Activated CD8-positive, alpha-beta memory T cell treated with anti-CD3 and anti-CD28 coated beads for 4 hours (primary cell): Measurements from ENCODE around the gene HOXA11.

Experiments used
- DNase-seq, 2 donors: peaks; one replicate each; pipeline ENCODE4 v3.0.0-alpha.2; 2020; ENCODE audit warnings: low read depth in 2 of 2

The HOXA11 gene

GRCh38 chr7:27158436-27159265 lies 26.4 kb downstream of the HOXA11 start:
- DNase-seq = no peak

GRCh38 chr7:27157702-27158431 lies 27.2 kb downstream of the HOXA11 start:
- DNase-seq = no peak

DNA sequence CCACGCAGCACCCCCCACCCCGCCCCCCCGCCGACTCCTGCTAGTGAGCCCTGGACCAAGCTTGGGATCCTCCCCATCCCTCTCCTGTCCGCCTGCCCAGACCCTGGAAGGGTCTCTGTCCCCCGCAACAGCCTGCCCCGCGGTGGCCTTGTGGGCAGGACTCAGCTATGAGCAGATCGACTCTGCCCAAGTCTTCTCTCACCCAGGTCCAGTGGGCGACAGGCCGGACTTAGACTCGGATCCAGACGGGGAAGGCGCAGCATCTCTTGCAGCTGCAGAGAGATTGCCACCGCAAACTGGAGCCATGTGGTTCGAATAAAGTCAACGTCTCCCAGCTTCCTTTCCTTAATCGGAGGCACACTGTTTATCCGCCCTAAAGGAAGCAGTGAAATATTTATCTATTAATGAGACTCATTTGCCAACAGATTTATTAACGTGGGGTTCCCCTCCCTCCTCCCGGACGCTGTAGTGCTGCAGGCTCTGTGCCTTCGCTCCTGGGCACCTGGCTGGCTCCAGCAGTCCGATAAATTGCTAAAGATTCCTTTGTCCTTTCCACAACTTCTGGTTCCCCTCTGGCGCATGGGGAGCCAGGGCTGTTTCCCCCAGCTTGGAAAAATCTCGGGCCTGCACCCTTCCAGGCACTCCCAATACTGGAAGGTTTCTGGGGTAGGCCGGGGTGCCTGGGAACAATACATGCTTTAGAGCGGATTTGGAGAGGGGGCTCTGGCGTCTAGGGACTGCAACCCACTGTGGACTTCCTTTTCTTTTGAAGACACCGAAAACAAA lies 27.9 kb downstream of the HOXA11 start:
- no peak for DNase-seq

DNA sequence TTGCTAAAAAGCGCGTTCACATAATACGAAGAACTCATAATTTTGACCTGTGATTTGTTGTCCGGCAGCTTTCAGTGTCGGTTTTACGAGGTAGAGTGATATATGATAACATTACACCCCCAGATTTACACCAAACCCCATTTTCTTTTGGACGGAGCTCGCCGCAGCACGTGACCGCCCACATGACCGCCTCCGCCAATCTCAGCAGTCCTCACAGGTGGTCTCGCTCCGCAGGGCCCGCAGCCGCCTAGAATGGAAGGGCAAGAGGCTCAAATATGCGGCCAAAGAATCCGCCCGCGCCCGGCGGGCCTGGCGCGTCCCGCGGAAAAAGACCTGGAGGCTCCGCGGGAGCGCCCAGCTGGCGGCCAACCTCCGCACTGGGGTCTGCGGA lies 28.5 kb downstream of the HOXA11 start, which contains the start of gene HOXA7:
TSS of gene HOXA7 (minus strand) at position 168 of the 391 bp plus-strand sequence. CDS start at position 38, 130 bp downstream.
- no peak for DNase-seq

DNA sequence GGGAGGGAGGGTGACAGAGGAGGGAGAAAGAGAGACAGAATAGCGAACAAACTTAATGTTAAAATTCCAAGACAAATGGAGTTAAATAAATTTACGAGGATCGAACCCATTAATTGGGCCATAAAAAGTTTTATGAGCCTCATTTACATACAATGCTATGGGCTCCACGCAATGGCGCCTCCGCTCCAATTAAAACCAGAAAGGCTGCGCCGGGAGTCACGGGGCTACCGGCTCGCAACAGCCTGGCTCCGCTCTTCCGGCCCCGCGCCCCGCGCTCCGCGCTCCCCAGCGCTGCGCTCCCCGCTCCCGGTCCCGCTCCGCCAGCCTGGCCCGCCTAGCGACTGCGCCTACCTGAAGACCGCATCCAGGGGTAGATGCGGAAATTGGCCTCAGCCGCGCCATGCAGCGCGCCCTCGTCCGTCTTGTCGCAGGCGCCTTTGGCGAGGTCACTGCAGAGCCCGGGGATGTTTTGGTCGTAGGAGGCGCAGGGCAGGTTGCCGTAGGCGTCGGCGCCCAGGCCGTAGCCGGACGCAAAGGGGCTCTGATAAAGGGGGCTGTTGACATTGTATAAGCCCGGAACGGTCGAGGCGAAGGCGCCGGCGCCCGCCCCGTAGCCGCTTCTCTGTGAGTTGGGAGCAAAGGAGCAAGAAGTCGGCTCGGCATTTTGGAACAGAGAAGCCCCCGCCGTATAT lies 29.1 kb downstream of the HOXA11 start:
- DNase-seq = no peak

DNA sequence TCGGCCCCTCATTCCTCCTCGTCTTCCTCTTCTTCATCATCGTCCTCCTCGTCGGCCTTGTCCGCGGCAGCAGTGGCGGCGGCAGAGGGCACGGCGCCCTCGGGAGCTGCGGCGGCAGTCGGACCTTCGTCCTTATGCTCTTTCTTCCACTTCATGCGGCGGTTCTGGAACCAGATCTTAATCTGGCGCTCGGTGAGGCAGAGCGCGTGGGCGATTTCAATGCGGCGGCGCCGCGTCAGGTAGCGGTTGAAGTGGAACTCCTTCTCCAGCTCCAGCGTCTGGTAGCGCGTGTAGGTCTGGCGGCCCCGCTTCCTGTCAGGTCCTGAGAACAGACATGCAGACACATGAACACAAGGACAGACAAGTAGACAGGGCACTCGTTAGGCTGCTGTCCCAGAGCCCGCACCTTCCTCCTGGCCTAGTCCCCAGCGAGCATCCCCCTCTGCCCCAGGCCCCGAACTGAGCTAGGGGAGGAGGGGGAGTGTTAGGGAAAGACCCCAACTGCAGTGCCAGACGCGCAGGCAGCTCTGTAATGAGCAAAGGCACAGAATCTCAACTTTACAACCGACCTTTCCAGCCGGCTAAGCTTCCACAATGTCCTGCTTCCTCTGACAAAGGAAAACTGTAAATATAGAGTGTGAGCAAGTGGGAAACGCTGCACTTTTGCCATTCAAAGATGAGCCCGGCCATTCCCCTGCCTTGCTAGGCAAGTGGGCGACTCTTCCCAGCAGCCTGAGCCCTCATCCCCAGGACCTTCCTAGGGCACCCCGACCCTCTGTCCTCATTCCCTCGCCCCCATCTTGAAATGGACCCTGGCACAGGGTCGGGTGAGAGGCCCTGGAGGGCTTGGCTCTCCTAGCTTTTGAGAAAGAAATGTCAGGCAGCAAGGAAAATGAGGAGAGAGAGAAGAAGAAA lies 29.9 kb downstream of the HOXA11 start:
- DNase-seq = no peak

DNA sequence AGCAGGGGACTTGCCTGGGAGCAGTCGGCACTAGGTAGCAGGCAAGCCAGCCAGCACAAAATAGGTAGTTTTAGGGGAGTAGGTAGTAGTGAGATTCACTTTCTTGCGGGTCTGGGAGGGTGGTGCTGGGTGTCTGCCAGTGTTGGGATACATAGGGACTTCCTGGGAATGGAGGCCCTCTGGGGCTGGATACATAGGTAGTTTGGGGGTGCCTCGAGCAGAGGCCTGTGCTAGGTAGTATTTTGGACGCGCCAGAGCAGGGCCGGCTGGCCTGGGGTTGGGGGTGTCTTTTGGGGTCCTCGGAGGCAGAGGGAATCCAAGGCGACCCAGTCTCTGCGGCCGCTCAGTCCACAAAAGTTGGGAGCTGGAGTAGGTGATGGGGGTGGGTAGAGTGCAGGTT lies 30.7 kb downstream of the HOXA11 start:
- no peak for DNase-seq

GRCh38 chr7:27153526-27153925 lies 31.5 kb downstream of the HOXA11 start:
- DNase-seq = no peak

GRCh38 chr7:27152816-27153442 lies 32.1 kb downstream of the HOXA11 start:
- DNase-seq = no peak

DNA sequence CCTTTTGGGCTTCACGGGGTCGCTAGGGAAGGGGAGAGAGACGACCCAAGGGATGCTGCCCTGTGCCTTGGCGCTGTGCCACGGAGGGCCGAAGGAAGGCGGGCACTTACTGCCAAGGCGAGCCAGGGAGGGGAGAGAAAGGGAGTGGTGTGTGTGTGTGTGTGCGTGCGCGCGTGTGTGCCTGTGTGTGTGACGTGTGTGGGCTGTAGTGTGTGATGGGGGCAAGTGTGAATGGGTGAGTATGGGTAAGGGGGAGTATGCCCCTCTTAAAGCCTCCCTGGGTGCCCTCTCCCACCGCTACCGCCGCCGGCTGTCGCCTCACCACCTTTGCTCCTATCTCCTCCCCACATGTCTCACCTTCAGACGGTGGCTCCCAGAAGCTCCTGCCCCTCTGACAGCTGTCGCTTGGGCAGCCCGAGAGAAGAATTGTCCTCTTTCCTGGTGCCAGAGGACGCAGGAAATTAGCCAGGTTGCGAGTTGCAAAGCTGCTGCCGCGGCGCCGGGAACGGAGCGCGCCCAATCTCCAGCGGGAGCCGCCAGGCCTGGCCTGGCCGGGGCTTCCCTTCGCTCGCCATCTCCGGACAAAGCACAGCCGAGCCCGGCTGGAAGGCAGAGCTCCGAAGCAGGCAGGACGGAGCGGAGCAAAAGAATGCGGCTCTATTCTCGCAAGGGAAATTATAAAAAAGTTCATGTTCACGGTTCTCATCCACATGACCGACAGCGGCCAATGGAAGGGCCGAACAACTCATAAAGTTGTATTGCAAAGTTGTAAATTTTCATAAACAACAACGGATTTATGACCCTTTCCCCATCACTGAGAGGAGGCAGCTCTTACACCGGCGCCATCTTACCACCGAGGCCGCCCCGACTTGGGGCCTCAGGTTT lies 32.9 kb downstream of the HOXA11 start, which contains the start of gene HOXA3:
TSS of gene HOXA3 (minus strand) at position 653 of the 885 bp plus-strand sequence. CDS start 41,943 bp downstream, outside the sequence.
- DNase-seq = no peak

DNA sequence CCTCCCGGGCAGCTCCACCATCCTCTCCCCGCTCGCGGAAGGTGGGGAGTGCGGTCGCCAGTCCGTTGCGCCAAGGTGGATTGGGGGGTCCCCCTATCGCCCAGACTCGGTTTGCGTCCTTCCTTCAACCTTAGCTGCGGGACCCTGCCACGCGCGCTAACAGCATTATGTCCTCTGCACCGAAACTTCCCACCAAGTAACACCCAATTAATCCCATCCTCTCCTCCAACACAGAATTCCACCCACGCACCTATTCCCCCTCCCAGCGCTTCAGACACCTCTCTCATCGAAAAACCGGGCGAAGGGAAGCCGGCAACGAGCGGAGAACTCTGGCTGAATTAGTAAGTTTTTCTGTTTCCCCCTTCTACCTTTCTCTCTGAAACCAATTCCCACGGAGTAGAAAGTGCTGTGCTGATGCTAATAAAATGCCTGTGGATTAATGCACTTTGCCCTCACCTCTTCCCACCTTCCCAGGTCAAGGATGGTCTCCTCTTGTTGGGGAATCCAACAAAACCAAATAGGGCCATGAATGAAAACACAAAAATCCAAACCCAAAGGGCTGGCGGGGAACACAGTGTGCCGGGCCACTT lies 33.6 kb downstream of the HOXA11 start:
- no peak for DNase-seq

- no peak for DNase-seq
Observed at GRCh38 chr7:27150568-27151340, 34.3 kb downstream of the HOXA11 start.

- no peak for DNase-seq
Observed at GRCh38 chr7:27149842-27150567, 35.0 kb downstream of the HOXA11 start.

GRCh38 chr7:27148756-27149641 lies 36.0 kb downstream of the HOXA11 start:
- DNase-seq = no peak

- no peak for DNase-seq
Observed at GRCh38 chr7:27148031-27148755, 36.8 kb downstream of the HOXA11 start.
